ENCODE results near the gene SLC25A18.
"Not testable (repeated sequence)": the region's sequence is repeated elsewhere in the genome, so short reads cannot be mapped to it uniquely, and the experiment has no call there.

Gene SLC25A18

DNA sequence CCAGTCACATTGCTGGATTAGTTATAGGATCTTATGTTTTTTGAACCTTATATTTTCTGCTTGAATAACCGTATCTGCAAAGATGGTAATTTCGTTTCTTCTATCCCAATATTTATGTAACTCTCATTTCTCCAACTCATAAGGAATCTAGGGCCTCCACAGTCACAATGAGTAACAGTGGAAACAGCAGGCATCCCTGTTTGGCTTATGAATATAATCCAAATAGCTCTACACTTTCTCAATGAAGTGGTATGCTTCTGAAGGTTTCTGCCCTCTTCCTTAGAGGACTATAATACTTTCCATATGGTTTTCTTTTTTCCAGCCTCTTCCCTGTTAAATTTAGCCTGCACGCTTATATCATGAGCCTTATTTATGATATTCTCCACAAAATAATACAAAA, 48.8 kb downstream of the SLC25A18 start:
- FAIRE-seq: peak; percentile 43

DNA sequence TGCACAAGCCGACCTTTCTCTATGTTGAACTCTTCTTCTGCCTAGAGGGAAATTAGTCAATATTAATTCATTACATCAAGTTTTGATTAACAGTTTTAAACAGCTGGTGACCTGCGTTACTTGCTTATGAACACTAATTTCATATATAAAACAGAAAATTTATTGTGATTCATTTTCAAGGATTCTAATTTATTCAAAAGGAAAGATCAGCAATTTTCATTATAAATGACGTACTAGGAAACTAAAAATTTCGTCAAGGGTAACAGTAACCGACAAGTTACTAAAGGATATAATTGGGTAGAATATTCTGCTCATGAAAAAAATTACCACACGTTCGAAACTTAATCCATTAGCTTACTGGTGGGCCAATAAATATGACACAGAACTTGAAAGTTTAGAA, 50.0 kb downstream of the SLC25A18 start:
- no peak for FAIRE-seq

DNA sequence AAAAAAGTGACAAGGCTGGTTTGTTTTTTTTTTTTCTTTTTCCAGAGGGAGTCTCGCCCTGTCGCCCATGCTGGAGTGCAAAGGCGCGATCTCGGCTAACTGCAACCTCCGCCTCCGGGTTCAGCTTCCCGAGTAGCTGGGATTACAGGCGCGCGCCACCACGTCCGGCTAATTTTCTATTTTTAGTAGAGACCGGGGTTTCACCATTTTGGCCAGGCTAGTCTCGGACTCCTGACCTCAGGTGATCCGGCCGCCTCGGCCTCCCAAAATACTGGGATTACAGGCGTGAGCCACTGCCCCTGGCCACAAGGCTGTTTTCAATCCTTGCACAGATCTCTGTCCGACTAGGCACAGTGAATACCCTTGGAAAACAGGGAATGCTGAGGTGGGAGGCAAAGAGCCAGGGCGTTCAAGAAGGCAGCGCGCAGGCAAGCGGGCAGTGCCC, 64.7 kb downstream of the SLC25A18 start:
- no peak for FAIRE-seq

DNA sequence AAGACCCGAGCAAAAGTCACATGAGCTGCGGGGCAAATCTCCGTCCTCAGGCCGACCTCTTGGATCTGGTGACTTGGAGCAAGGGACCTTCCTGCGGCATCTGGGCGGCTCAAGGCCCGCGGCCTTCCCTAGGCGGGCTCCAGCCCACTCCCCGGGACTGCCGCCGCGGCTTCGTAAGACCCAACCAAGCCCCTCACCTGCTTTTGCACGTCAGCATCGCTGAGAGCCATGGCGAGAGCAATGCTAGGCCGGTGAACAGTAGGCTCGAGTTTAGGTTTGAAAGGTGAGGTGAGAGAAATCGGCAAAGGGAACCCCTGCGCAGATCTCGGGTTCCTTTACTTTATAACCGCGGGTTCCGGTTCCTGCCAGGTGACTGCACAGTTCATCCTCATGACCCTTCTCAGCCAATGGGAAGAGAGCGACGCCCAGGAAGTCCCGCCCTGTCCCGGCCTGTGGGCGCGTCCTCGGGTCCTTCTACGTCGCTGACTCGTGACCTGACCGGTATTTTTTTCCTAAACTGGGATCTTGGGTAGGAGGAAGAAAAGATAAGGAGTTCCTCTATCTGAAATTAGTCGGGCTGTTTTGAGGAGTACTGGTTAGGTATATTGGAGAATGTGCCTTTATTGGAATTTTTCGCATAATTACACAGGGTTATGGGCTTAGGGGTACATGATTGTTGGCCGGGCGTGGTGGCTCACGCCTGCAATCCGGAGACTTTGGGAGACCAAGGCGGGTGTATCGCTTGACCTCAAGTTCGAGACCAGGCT, 65.3 kb downstream of the SLC25A18 start, which contains the start of gene ATP6V1E1:
ATP6V1E1 (minus strand) TSS at position 344 of the 767 bp plus-strand sequence; CDS start at position 230, 114 bp downstream.
- FAIRE-seq: peak; percentile 96

DNA sequence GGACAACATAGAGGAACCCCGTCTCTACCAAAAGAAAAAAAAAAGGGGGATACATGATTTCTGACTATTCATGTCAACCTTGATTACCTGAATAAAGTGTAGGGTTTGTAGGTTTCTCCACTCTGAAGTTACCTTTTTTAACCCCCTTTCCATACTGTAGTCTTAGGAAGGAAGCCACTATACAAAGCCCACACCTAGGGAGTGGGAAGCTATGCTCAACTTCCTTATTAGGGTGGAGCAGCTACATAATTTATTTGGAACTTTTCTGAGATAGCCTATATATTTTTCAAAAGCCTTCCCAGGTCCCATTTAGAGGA, 65.8 kb downstream of the SLC25A18 start:
- FAIRE-seq: no peak

DNA sequence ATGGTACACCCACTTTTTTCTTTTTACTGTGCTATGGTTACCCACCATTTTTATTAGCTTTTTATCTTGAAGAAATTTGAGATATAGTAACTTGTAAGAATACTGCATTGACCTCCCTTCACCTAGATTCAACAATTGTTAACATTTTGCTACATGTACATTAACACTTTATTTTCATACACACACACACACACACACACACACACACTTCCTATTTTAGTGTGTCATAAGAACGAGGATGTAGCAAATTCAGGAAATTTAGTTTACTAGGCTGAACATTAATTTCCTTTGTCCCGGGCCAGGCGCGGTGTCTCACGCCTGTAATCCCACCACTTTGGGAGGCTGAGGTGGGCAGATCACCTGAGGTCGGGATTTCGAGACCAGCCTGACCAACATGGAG, 66.3 kb downstream of the SLC25A18 start:
- no peak for FAIRE-seq

DNA sequence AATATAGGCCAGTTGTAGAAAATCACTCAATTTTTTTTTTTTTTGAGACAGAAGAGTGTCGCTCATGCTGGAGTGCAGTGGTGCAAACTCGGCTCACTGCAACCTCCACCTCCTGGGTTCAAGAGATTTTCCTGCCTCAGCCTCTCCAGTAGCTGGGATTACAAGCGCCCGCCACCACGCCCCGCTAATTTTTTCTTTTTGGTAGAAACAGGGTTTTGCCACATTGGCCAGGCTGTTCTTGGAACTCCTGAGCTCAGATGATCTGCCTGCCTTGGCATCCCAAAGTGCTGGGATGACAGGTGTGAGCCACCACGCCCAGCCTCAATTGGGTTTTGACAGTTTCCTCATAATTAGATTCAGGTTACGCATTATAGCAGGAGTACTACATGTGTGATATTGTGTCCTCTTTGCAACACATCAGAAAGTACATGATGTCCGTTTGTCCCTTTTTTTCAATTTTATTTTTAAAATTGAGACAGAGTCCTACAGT, 67.8 kb downstream of the SLC25A18 start:
- no peak for FAIRE-seq

DNA sequence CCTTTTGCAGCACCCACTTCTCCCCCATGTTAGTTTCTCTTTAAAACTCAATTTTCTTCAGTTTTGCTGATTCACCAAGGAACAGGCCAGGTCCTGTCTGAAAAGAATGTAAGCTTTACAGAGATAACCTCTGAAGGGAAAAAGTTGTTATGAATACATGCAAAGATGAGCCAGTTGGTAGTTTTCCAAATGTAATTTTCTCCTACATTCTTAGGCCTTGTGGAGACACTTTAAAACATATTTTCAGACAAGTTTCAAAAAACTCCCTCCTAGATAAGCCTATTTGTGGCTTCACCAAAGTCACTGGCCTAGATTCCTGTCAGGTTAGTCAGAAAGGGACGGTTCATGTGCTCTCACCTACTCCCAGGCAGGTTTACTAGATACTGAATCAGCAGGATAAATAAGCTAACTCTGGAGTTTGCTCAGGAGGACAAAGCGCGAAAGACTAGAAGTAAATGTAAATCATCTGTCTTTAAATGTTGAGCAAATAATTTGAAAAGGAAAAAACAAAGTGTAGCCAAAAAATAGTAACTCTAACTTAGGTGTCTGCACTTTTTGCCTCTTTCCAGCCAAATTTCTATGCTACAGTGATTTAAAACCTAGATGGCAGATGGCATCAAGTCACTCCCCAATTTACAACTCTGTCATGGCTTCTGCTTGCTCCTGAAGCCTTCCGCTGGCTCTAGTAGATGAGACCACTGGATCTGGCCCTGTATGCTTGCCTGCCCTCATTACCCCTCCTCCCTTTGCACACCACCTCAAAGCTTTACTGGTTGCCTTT, 70.1 kb downstream of the SLC25A18 start:
- FAIRE-seq: no peak

DNA sequence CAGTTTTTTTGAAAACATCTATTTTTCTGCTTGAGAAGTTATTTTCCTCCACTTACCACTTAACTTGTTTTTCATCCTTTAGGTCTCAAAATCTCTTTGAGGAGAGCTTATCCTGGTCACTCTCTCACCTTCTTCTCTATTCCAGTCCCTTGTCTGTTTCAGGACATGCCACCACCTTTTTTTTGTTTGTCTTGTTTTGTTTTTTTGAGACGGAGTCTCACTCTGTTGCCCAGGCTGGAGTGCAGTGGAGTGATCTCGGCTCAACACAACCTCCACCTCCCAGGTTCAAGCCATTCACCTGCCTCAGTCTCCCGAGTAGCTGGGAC, 70.7 kb downstream of the SLC25A18 start:
- no peak for FAIRE-seq

DNA sequence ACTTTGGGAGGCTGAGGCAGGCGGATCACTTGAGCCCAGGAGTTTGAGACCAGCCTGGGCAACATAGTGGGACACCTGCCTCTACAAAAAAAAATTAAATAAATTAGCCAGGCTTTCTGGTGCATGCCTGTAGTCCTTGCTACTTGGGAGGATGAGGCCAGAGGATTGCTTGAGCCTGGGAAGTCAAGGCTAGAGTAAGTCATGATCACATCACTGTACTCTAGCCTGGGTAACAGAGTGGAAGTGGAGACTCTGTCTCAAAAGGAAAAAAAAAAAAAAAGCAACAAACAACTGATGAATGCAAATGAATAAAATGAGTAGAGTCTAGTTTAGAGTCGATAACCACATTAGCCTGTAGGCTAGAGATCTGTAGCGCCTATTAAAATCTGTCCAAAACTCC, 71.4 kb downstream of the SLC25A18 start:
- FAIRE-seq: no peak

DNA sequence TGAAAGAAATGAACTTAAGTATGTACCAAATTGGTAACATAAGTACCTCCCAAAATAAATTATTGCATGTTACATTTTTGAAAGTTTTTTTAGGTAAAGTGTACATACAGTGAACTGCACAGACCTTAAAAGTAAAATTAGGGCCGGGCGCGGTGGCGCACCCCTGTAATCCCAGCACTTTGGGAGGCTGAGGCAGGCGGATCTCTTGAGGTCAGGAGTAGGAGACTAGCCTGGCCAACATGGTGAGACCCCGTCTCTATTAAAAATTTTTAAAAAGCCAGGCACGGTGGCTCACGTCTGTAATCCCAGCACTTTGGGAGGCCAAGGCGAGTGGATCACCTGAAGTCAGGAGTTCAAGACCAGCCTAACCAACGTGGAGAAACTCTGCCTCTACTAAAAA, 73.6 kb downstream of the SLC25A18 start:
- not testable (repeated sequence) for FAIRE-seq

DNA sequence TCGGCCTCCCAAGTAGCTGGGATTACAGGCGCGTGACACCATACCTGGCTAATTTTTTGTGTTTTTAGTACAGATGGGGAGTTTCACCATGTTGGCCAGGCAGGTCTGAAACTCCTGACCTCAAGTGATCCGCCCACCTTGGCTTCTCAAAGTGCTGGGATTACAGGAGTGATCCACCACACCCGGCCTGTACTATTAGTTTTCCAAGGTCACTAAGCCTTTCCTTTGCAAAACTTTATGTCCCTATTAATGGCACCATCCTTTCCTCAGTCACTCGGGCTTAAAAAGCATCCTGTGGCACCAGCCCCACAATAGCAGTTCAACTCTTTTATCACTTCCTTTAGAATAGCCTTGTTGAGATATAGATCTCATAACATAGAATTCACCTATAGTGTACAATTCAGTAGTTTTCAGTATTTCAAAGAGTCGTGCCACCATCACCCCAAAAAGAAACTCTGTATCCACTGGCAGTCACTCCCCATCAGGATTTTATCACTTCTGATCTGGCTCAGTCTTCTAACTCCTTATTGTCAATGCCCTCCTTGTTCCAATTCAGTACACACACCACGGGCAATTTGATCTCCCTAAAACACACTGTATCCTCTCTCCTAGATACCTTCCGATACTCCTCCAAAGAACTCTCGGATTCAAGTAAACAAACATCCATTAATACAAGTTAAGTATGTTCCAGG, 74.3 kb downstream of the SLC25A18 start:
- FAIRE-seq: no peak

DNA sequence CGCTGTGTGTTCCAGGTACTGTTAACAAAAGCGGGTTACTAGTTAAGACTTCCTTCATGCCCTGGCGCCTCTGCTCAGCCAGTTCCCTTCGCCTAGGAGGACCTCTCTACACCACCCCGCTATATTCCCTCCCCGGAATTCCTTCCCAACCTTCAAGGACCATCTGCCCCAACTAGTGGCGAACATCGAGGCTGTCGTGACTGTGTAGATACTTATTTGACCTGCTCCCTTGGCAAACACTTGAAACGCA, 74.8 kb downstream of the SLC25A18 start:
- no peak for FAIRE-seq

DNA sequence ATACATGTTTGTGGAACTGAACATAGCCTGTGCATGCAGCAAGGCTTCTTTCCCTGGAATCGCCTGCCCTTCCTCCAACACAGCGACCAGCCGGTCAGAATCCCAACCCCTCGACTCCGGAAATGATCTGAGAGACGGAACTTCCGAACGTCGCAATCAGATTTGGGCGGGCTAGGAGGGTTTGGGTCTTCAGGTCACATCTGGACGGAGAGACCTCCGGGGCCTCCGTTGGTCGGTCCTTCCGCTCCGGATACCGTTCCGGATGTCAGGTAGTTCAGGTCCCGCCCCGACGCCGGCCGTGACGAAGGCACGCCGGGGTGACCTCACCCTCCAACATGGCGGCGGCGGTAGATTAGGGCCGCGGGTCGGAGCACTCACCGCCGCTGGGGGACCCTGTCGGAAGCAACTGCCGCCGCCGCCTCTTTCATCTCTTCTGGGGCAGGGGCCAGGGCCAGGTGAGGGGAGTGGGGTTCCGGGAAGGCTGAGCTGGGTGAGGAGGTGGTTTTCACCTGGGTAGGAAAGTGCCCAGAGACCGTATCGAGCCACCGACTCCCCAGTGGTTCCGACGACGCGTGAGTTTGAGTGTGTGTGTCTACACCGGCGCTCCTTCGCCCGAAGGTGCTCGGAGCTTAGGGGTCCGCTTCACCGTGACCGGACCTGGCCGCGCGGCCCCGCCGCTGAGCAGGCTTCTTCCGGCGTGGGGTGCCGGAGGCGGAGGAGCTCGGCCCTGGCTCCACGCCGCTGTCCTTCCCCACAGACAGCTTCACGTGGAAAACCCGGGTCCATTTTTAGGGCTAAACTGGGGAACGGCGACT, 75.3 kb downstream of the SLC25A18 start, which contains the start of gene BCL2L13:
BCL2L13 (plus strand) TSS at position 326 of the 815 bp plus-strand sequence. CDS start 16,955 bp downstream, outside the sequence.
- FAIRE-seq: no peak

DNA sequence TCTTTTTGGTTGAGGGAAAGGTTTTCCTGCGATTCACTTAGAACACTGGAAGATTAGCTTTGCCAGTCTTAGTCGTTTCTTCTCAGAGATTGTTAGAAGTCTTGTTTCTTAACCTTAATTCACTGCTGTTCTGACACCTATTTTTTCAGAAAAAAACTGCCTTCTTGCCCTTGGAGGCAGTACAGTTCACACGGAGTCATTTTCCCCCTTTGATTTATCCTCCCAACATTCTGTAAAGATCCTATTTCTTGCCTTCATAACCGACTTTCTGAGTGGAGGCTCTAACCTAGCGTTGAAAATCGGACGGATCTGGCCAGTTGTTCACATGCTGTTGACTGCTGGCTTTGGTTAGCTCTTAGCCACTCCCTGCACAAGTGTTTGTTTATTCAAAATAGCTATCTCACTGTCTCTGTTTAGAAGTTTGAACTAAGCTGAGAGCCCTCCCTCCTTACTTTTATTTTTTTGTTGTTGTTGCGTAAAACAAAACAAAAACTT, 76.0 kb downstream of the SLC25A18 start:
- no peak for FAIRE-seq

Measured in islet of Langerhans (tissue), 1 donor.